Endothelial cell of umbilical vein (primary cell): ENCODE results near the gene DSG2. TPM values are rescaled to one million over a fixed set of nuclear protein-coding genes. Genes with fewer than 3 reads are reported as not detected.

Source experiments
- BruUV-seq: library from RNA; stranded (reverse); fragments of 400-500 nt; replicated peaks from 2 replicates; lab custom pipeline; 2021; lab: Mats Ljungman, UMichigan
- CTCF ChIA-PET: fragments of 300-600, 350-600 bp; sonication (Branson Sonifier 250); formaldehyde crosslinking; loops from one replicate; lab custom pipeline; 2021; ENCODE audit warnings: antibody characterized with exemption, inconsistent platforms; lab: Charles Lee
- POLR2A ChIA-PET: fragments of 300-600, 350-600 bp; sonication (Branson Sonifier 250); formaldehyde crosslinking; loops from one replicate; lab custom pipeline; 2021; ENCODE audit warnings: antibody characterized with exemption, inconsistent platforms; lab: Charles Lee
- DNase-seq: peaks from one replicate; pipeline ENCODE4 v3.0.0-alpha.2; 2011; ENCODE audit warnings: low read depth, low spot score
- FAIRE-seq: peaks from 2 replicates; lab custom pipeline; 2011; peaks lifted over from hg19 to GRCh38; lab: Jason Lieb, UNC
- H2AFZ ChIP-seq: 2 replicates; pipeline ENCODE4 v1.6.0; 2012; ENCODE audit warnings: low read depth, low read length, control low read depth, inconsistent platforms
- H3K27ac ChIP-seq: 2 replicates; pipeline ENCODE4 v1.5.1; 2011; ENCODE audit warnings: low read depth, mild to moderate bottlenecking, control low read depth, low read length, moderate library complexity; ENCODE audit not compliant: insufficient read depth
- H3K27me3 ChIP-seq, 2 experiments: 2 replicates each; pipeline versions ENCODE4 v1.6.0 to v1.6.1; 2011; ENCODE audit warnings: low read length in 2 of 2, mixed read lengths in 1 of 2; ENCODE audit not compliant: control insufficient read depth in 2 of 2, insufficient read depth in 2 of 2
- H3K36me3 ChIP-seq, 2 experiments: 2 replicates in 1 of 2; 3 replicates in 1 of 2; pipeline ENCODE4 v1.5.1; 2011; ENCODE audit warnings: low read length in 2 of 2, mild to moderate bottlenecking in 1 of 2, moderate library complexity in 1 of 2; ENCODE audit not compliant: control insufficient read depth in 2 of 2, insufficient read depth in 2 of 2; ENCODE audit errors: extremely low read depth in 1 of 2
- H3K4me1 ChIP-seq: 3 replicates; pipeline ENCODE4 v1.5.1; 2011; ENCODE audit warnings: mild to moderate bottlenecking, low read length; ENCODE audit not compliant: control insufficient read depth, insufficient read depth; ENCODE audit errors: extremely low read depth
- H3K4me2 ChIP-seq: 2 replicates; pipeline ENCODE4 v1.6.1; 2011; ENCODE audit warnings: low read length, control low read depth, mixed read lengths; ENCODE audit not compliant: insufficient read depth
- H3K4me3 ChIP-seq, 3 experiments: fragments of 200-600 bp in 1 of 3; sonication (generic), shearing (Covaris generic) in 1 of 3; replicated peaks in 1 of 3; 2 replicates each; pipeline ENCODE4 v1.5.1; 2011 to 2016; ENCODE audit warnings: control low read depth in 3 of 3, low read length in 3 of 3, mild to moderate bottlenecking in 2 of 3, inconsistent platforms in 1 of 3, low read depth in 1 of 3, moderate library complexity in 1 of 3; ENCODE audit not compliant: insufficient read depth in 1 of 3
- H3K79me2 ChIP-seq: 2 replicates; pipeline ENCODE4 v1.6.0; 2012; ENCODE audit warnings: low read length, inconsistent platforms; ENCODE audit not compliant: control insufficient read depth, insufficient read depth
- H3K9ac ChIP-seq: replicated peaks from 2 replicates; pipeline ENCODE3; 2011; ENCODE audit warnings: low read length, control low read depth; ENCODE audit not compliant: insufficient read depth; ENCODE audit errors: extremely low read depth
- H3K9me1 ChIP-seq: replicated peaks from 3 replicates; pipeline ENCODE4 v1.6.0; 2011; ENCODE audit warnings: mild to moderate bottlenecking, low read length; ENCODE audit not compliant: control insufficient read depth, insufficient read depth; ENCODE audit errors: extremely low read depth
- H3K9me3 ChIP-seq: replicated peaks from 2 replicates; pipeline ENCODE4 v1.5.1; 2012; ENCODE audit warnings: low read length, inconsistent platforms; ENCODE audit not compliant: control insufficient read depth, insufficient read depth
- H4K20me1 ChIP-seq: replicated peaks from 2 replicates; pipeline ENCODE3; 2011; ENCODE audit warnings: mild to moderate bottlenecking, low read length; ENCODE audit not compliant: control insufficient read depth, insufficient read depth; ENCODE audit errors: extremely low read depth
- EZH2 ChIP-seq: IDR thresholded peaks from 2 replicates; pipeline ENCODE4 v1.6.1; 2012; ENCODE audit warnings: borderline replicate concordance, low read depth, mild to moderate bottlenecking, moderate library complexity, low read length, inconsistent platforms; ENCODE audit not compliant: severe bottlenecking
- FOS ChIP-seq: IDR thresholded peaks from 2 replicates; pipeline ENCODE4 v1.6.1; 2011; ENCODE audit warnings: mild to moderate bottlenecking, low read length, moderate library complexity, borderline replicate concordance; ENCODE audit not compliant: insufficient read depth
- GATA2 ChIP-seq: IDR thresholded peaks from 2 replicates; pipeline ENCODE4 v1.7.0; 2011; ENCODE audit warnings: low read depth, mild to moderate bottlenecking, moderate library complexity, mixed read lengths, low read length; ENCODE audit not compliant: insufficient read length, insufficient read depth
- JUN ChIP-seq: IDR thresholded peaks from 2 replicates; pipeline ENCODE4 v1.6.1; 2011; ENCODE audit warnings: borderline replicate concordance, low read depth; ENCODE audit not compliant: insufficient read length, insufficient read depth
- MYC ChIP-seq: IDR thresholded peaks from one replicate; pipeline ENCODE4 v1.6.1; 2011; ENCODE audit warnings: mild to moderate bottlenecking, low read depth, low read length
- POLR2A ChIP-seq: IDR thresholded peaks from 2 replicates; pipeline ENCODE4 v1.6.1; 2012; ENCODE audit warnings: low read depth, mild to moderate bottlenecking, control low read depth, low read length
- POLR2AphosphoS5 ChIP-seq: IDR thresholded peaks from 2 replicates; pipeline ENCODE4 v1.6.1; 2012; ENCODE audit warnings: low read depth, mild to moderate bottlenecking, control low read depth, low read length, moderate library complexity; ENCODE audit not compliant: insufficient read depth
- dilution Hi-C: fragments of 300-500 bp; cut with MboI; formaldehyde crosslinking; loops from one replicate; pipeline ENCODE4 v1.15.0; 2019; ENCODE audit warnings: low sequenced_read_pairs; ENCODE audit not compliant: extremely low pct_ligation_motif_present
- intact Hi-C: fragments of 100-400 bp; cut with micrococcal nuclease; formaldehyde crosslinking; loops from one replicate; pipeline ENCODE4 v1.10.0; 2022
- polyA plus RNA-seq, 4 experiments: library from polyadenylated mRNA; depleted of rRNA in 3 of 4; stranded (reverse) in 3 of 4; unstranded in 1 of 4; fragments of >200 nt; gene quantifications; 2 replicates each; pipeline versions ENCODE4 v1.2.1 to v1.2.3, GENCODE V29; 2011 to 2012; ENCODE audit warnings: missing spikeins in 1 of 4
- total RNA-seq: library from RNA; stranded (reverse); gene quantifications from 2 replicates; pipeline ENCODE4 v1.2.3, GENCODE V29; 2021
- TF ChIP-seq, protein P1 (sequence below), 2 donors: IDR thresholded peaks; 1 replicate in 1 of 2; 2 replicates in 1 of 2; pipeline ENCODE4 v1.5.1; 2011; ENCODE audit warnings: low read length in 2 of 2, mild to moderate bottlenecking in 2 of 2, moderate library complexity in 2 of 2, control low read depth in 1 of 2, inconsistent platforms in 1 of 2, low read depth in 1 of 2; ENCODE audit not compliant: insufficient read depth in 1 of 2; ENCODE audit errors: extremely low read depth in 1 of 2
- TF ChIP-seq, protein P2 (sequence below): IDR thresholded peaks from 2 replicates; pipeline ENCODE4 v1.6.1; 2011; ENCODE audit not compliant: insufficient read depth, insufficient read length

DSG2 gene
- total and polyA plus RNA-seq, 2 donors (not counting 3 experiments of a cell fraction or from before 2014, with no cell fraction given), result 0.04 TPM

DNA sequence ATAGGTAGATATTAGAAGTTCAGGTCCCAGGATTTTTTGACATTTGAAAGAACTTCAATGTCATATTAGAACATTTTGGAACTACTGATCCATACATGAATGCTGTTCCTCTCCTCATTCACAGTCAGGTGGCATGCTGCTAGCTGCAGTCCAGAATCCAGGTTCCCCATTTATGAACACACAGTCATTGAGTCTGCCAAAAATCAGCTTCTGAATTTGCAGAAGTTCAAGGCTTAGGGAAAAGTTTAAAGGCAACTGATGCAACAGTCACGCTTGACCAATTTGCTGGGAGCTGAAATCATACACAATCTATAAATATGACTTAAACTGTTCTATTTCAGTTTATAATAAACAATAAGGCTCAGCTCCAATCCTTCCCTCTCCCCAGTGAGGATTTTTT is 76.4 kb downstream of the DSG2 start:
- FAIRE-seq (no peak), DNase-seq (no peak)
- H3K27ac ChIP-seq, result no peak overlapping the region
- ChIA-PET POLR2A (no interaction called here), CTCF (interaction anchor here (1.1 to 1.7 kb wide), 2 partner anchors 36 to 148 kb away, joined by 4 to 6 read pairs; no protein-coding TSS in a partner anchor)
- H3K79me2 ChIP-seq, result no peaks in the 10 kb centered on the region
- H3K9me1 ChIP-seq, result no peaks in the 10 kb centered on the region
- TF ChIP-seq JUN (no peak), GATA2 (no peak), MYC (no peak), POLR2AphosphoS5 (no peak), EZH2 (no peak), POLR2A (no peak), FOS (no peak)
- TF ChIP-seq, protein P1, sequence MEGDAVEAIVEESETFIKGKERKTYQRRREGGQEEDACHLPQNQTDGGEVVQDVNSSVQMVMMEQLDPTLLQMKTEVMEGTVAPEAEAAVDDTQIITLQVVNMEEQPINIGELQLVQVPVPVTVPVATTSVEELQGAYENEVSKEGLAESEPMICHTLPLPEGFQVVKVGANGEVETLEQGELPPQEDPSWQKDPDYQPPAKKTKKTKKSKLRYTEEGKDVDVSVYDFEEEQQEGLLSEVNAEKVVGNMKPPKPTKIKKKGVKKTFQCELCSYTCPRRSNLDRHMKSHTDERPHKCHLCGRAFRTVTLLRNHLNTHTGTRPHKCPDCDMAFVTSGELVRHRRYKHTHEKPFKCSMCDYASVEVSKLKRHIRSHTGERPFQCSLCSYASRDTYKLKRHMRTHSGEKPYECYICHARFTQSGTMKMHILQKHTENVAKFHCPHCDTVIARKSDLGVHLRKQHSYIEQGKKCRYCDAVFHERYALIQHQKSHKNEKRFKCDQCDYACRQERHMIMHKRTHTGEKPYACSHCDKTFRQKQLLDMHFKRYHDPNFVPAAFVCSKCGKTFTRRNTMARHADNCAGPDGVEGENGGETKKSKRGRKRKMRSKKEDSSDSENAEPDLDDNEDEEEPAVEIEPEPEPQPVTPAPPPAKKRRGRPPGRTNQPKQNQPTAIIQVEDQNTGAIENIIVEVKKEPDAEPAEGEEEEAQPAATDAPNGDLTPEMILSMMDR (IDR thresholded peaks at IDR 0.05; ENCODE audit: extremely low read depth in 1 of 2, insufficient read depth in 1 of 2, low read depth in 1 of 2, low read length in 2 of 2), result no peak
- TF ChIP-seq, protein P2, sequence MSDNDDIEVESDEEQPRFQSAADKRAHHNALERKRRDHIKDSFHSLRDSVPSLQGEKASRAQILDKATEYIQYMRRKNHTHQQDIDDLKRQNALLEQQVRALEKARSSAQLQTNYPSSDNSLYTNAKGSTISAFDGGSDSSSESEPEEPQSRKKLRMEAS, result no peak
- peaks cover 0 to 2% of the 10 kb centered on the region in 2 experiments for H3K27me3 ChIP-seq
- no peaks in the 10 kb centered on the region for H3K36me3 ChIP-seq
- intact Hi-C loops, result no loop called here
- no peaks in the 10 kb centered on the region for H4K20me1 ChIP-seq
- no TSS peak for BruUV-seq
- no peak overlapping the region for H3K4me3 ChIP-seq
- H3K4me2 ChIP-seq, result no peak overlapping the region
- no peak overlapping the region for H3K9ac ChIP-seq
- dilution Hi-C loops, result no loop called here
- no peaks in the 10 kb centered on the region for H3K4me1 ChIP-seq
- H2AFZ ChIP-seq, result no peak overlapping the region
- no peaks in the 10 kb centered on the region for H3K9me3 ChIP-seq
